ENCODE measurements around the gene FDPS.
"Not testable (repeated sequence)": the region's sequence is repeated elsewhere in the genome, so short reads cannot be mapped to it uniquely, and the experiment has no call there.

The FDPS gene

GRCh38 chr1:155285631-155286044, 23.0 kb upstream of the FDPS start:
- DNase-seq (ENCODE audit: low read depth), result no peak

GRCh38 chr1:155286544-155286943, 22.1 kb upstream of the FDPS start:
- no peak for DNase-seq (ENCODE audit: low read depth)

GRCh38 chr1:155287987-155288543, 20.6 kb upstream of the FDPS start:
- DNase-seq (ENCODE audit: low read depth), result no peak

GRCh38 chr1:155291006-155291405, 17.7 kb upstream of the FDPS start:
- DNase-seq (ENCODE audit: low read depth), result not testable (repeated sequence)

GRCh38 chr1:155293086-155293749, 15.4 kb upstream of the FDPS start:
- no peak for DNase-seq (ENCODE audit: low read depth)

GRCh38 chr1:155294520-155295182, 14.0 kb upstream of the FDPS start:
- DNase-seq (ENCODE audit: low read depth), result no peak

- DNase-seq (ENCODE audit: low read depth), result no peak
Measured at GRCh38 chr1:155295183-155295941, 13.3 kb upstream of the FDPS start.

GRCh38 chr1:155295942-155296267, 12.8 kb upstream of the FDPS start:
- DNase-seq (ENCODE audit: low read depth), result no peak

GRCh38 chr1:155296661-155297060, 12.0 kb upstream of the FDPS start:
- no peak for DNase-seq (ENCODE audit: low read depth)

- no peak for DNase-seq (ENCODE audit: low read depth)
Measured at GRCh38 chr1:155297384-155297783, 11.3 kb upstream of the FDPS start.

GRCh38 chr1:155300024-155300423, 8.6 kb upstream of the FDPS start:
- no peak for DNase-seq (ENCODE audit: low read depth)

- DNase-seq (ENCODE audit: low read depth), result no peak
Measured at GRCh38 chr1:155300553-155301329, 7.9 kb upstream of the FDPS start.

GRCh38 chr1:155301342-155301841, 7.3 kb upstream of the FDPS start, which contains the start of gene PKLR:
Gene PKLR, minus strand, starts transcription at chr1:155301438. Its CDS starts 43 bp downstream, at chr1:155301395.
- no peak for DNase-seq (ENCODE audit: low read depth)

- DNase-seq (ENCODE audit: low read depth), result no peak
Measured at GRCh38 chr1:155304558-155305063, 4.1 kb upstream of the FDPS start.

- no peak for DNase-seq (ENCODE audit: low read depth)
Measured at GRCh38 chr1:155305881-155306391, 2.7 kb upstream of the FDPS start.

GRCh38 chr1:155307247-155307740, 1.4 kb upstream of the FDPS start:
- DNase-seq (ENCODE audit: low read depth), result no peak

- no peak for DNase-seq (ENCODE audit: low read depth)
Measured at GRCh38 chr1:155309423-155310021, 856 bp downstream of the FDPS start.

- no peak for DNase-seq (ENCODE audit: low read depth)
Measured at GRCh38 chr1:155313261-155313660, 4.6 kb downstream of the FDPS start.

- DNase-seq (ENCODE audit: low read depth), result no peak
Measured at GRCh38 chr1:155316922-155317321, 8.3 kb downstream of the FDPS start.

GRCh38 chr1:155318082-155318481, 9.4 kb downstream of the FDPS start:
- DNase-seq (ENCODE audit: low read depth), result no peak

GRCh38 chr1:155319536-155319935, 10.9 kb downstream of the FDPS start:
- DNase-seq (ENCODE audit: low read depth), result no peak
